HG02852 (cell line): ENCODE results near the gene C8A.

Experiments
- ATAC-seq: cut with Tn5 transposase; IDR thresholded peaks from one replicate; pipeline ENCODE4 v1.9.1; 2021; ENCODE audit warnings: mild to moderate bottlenecking, moderate library complexity; ENCODE audit not compliant: unreplicated experiment

Gene C8A

DNA sequence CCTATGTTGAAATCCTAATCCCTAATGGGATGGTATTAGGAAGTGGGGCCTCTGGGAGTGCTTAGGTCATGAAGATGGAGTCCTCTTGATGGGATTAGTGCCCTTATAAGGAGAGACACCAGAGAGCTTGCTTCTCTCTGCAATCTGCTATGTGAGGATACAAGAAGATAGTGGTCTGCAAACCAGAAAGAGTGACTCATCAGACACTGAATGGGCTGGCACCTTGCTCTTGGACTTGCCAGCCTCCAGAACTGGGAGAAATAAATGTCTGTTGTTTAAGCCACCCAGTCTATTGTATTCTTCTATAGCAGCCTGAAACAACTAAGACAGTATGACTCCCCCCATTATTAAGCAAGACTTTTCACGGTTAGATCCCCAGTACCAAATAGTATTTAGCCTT, 67.9 kb downstream of the C8A start:
- ATAC-seq: no peak

DNA sequence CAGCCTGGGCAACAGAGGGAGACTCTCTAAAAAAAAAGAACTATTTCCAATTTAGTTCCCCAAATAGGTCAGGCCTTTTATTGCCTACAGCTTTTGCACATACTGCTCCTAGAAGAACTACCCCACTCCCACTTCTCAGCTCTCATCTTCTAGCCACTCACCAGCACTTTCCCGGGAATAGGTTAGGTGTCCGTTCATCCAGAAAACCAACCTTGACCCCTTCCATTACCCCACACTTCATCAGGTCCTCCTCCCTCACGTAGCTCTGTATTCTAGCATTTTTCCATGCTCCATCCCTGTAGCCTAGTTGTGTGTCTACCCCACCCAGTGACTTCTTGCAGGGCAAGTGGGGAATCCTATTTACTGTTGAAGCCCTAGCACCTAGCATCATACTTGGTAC, 68.6 kb downstream of the C8A start:
- ATAC-seq: no peak

GRCh38 chr1:56924116-56924515, 69.5 kb downstream of the C8A start:
- no peak for ATAC-seq

GRCh38 chr1:56925193-56925592, 70.6 kb downstream of the C8A start:
- ATAC-seq: no peak

DNA sequence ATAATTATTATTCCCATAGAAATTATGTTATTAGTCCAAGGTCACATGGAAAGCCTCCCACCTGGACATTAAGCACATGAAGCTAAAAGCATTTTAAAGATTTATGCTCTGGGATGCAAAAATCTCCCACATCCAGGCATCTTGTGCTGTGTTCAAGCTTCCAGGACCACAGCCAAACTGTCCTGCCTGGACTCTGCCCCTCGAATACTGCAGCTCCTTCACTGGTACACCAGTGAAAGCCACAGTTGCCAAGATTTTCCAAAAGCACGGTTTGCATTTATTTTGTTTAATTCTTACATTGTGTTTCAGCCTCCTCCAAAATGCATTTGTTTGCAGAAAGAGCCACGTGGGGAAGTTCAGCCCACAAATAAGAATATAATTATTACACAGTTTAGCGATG, 72.6 kb downstream of the C8A start:
- no peak for ATAC-seq

- no peak for ATAC-seq
These were observed 73.4 kb downstream of the C8A start for GRCh38 chr1:56927986-56928385.

DNA sequence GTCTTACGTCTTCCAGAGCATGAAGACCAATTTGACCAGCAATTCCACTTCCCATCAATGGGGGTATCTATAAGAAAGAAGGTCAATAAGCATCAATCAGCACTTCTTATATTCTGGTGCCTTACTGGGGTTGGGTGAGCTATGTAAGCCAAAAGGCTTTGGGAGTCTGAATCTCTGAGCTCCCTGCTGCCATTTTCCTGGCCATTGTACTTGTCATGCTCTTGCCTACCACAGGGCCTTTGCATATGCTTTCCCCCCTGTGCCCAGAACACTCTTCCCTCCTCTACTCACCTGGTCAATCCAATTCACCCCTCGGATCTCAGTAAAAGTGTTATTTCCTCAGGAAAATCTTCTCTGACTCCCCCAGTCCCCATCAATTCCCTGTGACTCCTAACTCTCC, 74.9 kb downstream of the C8A start:
- no peak for ATAC-seq

DNA sequence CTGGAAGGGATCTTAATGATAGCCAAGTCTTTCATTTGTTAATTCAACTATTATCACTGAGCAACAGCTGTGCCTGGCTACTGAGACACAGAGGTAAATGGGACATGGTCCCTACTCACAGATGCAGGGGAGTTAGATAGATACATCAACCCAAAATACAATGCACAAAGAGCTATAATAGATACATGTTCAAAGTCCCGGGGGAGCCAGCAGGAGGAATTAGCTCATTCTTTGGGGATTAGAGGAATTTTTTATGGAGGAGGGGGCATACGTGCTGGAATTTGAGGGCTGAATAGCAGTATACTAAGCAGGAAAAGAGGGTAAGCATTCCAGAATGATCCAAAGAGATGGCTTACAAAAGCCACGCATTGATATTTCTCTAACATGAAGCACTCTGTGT, 76.6 kb downstream of the C8A start:
- ATAC-seq: no peak

GRCh38 chr1:56931686-56932085, 77.1 kb downstream of the C8A start:
- no peak for ATAC-seq

GRCh38 chr1:56933161-56933560, 78.6 kb downstream of the C8A start:
- no peak for ATAC-seq

GRCh38 chr1:56933606-56934005, 79.0 kb downstream of the C8A start:
- no peak for ATAC-seq

GRCh38 chr1:56934430-56935060, 79.9 kb downstream of the C8A start:
- no peak for ATAC-seq

- ATAC-seq: no peak
These were observed 84.0 kb downstream of the C8A start for GRCh38 chr1:56938646-56939045.

DNA sequence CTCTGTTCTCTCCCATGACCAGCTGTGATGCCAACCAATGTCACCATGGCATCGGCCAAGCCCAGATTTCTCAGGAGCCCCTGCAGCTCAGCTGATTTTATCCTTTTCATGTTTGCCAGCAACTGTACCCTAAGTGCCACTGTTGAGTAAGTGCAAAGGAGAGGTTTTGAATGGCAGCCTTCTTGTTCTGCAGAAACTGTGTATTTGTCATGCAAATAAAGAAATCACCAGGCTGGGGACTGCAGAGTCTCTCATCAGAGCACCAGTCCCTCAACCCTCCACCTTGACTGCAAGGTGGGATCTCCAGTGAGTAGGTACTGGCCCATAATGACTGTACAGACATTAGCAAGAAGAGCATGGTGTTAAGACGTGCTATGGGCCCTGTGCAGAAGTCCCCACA, 84.6 kb downstream of the C8A start:
- no peak for ATAC-seq

DNA sequence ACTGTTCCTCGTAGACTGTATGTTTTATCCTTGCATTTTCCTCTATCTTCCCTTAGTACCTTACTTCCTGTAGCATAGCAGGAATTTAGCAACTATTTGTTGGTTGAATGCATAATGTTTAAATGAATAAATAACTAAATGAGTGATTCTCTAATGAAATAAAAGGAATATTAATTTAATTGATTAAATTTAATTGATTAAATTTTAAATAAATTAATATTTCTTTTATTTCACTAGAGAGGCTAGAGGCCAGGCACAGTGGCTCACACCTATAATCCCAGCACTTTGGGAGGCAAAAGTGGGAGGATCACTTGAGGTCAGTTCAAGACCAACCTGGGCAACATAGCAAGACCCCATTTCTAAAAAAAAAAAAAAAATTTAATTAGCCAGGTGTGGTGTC, 85.4 kb downstream of the C8A start:
- no peak for ATAC-seq

GRCh38 chr1:56948403-56949023, 93.9 kb downstream of the C8A start:
- ATAC-seq: no peak

DNA sequence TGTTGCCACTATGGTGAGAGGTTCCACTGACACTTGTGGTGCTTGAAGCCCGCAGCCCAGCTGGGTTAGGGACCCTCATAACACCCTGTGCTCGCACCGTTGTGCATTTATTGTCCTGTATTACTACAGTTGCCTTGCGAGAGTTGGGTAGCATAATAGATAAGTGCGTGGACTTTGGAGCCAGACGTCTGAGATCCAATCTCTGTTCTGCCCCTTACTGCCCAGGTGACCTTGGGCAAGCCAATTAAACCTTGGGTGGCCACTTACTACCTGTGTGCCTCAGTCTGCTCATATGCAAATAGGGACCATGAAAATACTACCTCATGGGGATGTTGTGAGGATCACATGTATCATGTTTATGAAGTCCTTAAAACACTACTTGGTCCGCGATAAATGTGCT, 97.9 kb downstream of the C8A start:
- ATAC-seq: no peak

DNA sequence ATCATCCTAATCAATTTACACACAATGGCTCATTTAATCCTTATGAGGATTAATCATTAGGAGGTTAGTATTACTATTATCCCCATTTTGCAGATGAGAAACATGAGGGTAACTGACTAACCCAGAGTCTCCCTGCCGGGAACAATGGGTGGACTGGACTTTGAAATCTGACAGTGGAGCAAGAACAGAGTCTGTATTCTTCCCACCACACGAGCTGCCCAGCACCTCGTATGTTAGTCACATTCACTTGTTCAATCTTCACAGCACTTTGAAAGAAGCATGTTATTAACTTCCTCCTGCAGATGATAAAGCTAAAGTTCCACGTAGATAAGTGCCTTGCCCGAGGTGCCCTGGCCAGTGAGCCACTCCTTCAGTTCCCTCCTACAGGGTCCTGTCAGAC, 98.8 kb downstream of the C8A start:
- ATAC-seq: no peak

DNA sequence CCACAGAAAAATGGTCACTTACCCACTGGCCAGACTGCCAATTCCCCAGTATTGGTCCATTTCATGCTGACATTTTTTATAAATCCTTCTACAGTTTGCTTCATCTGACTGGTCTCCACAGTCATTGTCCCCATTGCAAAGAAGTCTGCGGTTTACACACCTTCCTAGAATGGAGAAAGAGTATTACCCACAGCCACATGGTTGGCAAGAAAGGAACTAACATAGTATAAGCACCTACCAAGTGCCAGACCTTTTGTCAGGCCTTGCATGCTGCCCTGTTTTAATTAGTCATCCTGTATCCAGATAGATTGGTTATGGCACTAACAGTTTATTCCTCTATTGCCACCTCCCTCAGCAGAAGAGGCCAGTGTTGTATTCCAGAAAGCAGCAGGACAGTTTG, 100.1 kb downstream of the C8A start:
- no peak for ATAC-seq

DNA sequence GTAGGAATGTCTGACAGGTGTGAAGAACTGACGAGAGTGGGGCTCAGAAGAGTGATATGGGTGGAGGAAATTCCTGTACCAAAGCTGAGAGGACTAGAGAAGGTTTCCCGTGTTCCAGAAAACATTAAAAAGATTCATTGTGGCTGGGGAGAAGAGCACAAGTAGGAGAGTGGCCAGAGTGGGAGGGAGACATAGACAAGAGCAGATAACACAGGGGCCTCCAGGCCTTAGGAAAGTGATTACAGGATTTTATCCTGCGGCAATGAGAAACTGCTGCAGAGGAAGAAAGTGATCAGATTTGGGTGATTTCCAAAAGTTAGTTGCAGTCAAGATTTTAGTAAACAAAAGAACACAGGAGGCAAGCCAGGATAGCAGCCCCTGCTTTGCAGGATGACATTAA, 103.3 kb downstream of the C8A start:
- no peak for ATAC-seq

DNA sequence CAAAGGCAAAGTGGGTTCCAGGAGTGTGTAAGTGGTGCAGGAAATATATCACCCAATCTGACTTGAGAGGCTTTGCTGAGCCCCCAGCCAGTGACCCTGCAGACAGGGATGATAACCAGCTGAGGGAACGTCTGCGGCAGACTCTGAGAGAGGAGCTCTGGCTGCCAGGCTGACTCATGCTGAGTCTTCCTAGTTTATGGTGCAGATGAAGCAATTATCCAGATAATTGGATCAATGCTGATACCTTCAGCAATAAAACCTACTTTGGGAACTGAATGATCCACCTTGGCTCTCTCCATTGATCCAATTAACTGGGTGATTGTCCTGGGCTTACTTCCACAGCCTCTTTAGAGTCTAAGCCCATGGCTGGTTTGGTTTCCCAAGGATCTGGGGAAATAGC, 103.9 kb downstream of the C8A start:
- ATAC-seq: no peak

DNA sequence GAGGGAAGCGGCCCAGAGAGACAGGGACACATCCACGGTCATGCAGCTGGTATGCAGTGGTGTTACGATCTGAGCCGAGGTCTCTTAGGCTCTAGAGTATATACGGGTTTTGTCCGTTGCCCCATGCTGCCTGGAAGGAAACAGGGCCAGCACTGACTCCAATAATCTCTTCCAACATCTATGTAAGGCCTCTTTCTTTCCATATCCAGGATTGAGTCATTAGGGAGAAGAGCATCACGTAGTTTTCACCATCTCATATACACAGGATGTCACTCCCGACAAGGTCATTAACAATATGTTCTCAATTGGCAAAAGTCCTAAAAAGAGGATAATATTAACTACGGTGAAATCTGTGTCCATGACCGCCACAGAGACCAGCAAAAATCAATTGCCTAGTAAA, 106.8 kb downstream of the C8A start:
- ATAC-seq: no peak

- ATAC-seq: no peak
These were observed 109.1 kb downstream of the C8A start for GRCh38 chr1:56963667-56964066.
